Fibroblast of skin of back (primary cell): ENCODE data around the gene KRTAP8-1. TPM values are rescaled to one million over a fixed set of nuclear protein-coding genes. Genes with fewer than 3 reads are reported as not detected.
A peak's percentile ranks its signal among the peaks of the same experiment; 100 is the strongest.

Source experiments
- DNase-seq: peaks from one replicate; pipeline ENCODE4 v3.0.0-alpha.2; 2013
- polyA plus RNA-seq, 2 experiments: library from polyadenylated mRNA; unstranded; fragments of 120-200 nt; gene quantifications; one replicate each; pipeline ENCODE4 v1.2.1, GENCODE V29; 2013; ENCODE audit not compliant: insufficient read length in 2 of 2

The KRTAP8-1 gene, protein sequence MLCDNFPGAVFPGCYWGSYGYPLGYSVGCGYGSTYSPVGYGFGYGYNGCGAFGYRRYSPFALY
- not detected for polyA plus RNA-seq (2013, experiment 1 of 2; ENCODE audit: insufficient read length)
- not detected for polyA plus RNA-seq (2013, experiment 2 of 2; ENCODE audit: insufficient read length)

- no peak for DNase-seq
Measured at GRCh38 chr21:30813174-30813573, at the start of gene KRTAP8-1. Gene KRTAP8-1, minus strand, starts transcription at chr21:30813274. Its CDS starts 54 bp downstream, at chr21:30813220.

DNA sequence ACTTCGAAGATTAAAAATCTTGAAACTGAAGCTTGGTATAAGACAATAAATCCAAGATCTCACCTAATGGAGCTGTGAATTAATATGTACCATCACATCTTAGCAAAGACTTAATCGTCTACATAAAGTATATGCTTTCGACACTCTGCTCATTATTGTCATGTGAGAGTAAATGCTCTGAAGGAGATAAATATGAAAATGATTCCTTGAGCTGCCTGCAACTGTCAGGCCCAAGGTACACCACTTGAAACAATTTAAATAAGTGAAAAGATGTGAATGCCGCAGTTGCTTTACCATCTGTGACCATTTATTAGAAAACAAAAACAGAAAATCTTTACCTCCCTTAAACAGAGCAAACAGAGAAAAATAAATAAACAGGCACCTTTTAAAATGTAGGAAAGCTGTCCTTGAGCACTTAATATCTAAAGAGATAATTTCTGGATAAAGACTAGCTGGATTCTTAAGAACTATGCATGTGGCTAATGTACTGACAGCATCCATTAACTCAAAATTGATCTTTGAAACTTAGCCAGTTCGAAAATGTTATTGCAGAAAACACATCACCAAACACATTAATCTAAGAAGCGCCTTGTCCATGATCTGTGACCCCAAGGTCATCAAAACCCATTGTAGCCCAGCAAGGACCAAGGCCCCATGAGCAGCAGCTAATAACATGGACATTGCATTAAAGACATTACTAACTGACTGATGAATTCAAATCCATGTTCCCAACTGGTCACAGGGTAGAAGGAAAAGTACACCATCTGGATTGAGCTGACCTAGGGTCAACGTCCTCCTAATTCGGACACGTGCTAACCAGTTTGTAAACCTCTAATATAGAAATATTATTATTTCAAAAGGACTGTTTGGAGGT is 34.8 kb upstream of the KRTAP8-1 start:
- no peak for DNase-seq

DNA sequence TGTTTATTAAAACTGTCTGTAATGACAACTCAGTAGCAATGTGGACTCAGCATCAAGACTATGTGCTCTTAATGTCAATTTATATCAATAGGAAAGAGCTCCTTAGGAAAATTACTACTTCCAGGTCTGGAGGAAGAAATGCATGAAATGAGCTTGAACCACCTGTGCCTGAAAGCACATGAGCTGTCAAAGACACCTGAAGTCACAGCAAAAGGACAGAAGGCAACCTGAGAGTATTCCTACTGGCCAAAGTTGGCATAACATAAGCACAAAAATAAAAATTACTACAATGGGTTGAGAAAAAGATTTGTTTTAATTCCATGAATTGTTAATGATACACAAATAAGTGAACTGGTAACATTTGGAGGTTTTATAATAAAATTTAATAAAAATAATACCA is 29.9 kb upstream of the KRTAP8-1 start:
- DNase-seq: no peak

GRCh38 chr21:30839304-30839703 is 26.2 kb upstream of the KRTAP8-1 start:
- peak; percentile 22 for DNase-seq

DNA sequence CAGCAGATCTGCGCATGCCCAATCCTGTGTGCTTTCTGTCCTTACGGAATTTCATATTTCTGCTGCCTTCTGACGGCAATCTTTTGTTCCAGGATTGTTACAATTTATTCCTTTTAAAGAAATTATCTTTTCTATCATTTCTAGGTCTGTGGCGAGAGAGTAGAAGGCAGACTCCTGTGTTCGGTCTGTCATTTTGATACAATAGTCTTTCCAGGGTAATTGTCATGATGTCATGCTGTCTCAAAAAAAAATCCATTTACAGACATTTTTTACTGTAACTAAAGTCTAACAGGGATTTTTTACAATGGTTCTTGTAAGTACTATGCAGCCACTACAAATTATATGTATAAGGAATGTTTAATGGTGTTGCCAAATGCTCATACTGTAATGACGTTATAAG is 25.5 kb upstream of the KRTAP8-1 start:
- no peak for DNase-seq

- peak; percentile 12 for DNase-seq
Measured at GRCh38 chr21:30831194-30831765, 18.2 kb upstream of the KRTAP8-1 start.

GRCh38 chr21:30829659-30830058 is 16.6 kb upstream of the KRTAP8-1 start, which contains the start of gene KRTAP7-1:
Gene KRTAP7-1, minus strand, starts transcription at chr21:30829759. Its CDS starts 61 bp downstream, at chr21:30829698.
- DNase-seq: no peak

- no peak for DNase-seq
Measured at GRCh38 chr21:30818837-30819610, 6.0 kb upstream of the KRTAP8-1 start.

GRCh38 chr21:30800605-30801004 is 12.5 kb downstream of the KRTAP8-1 start:
- DNase-seq: no peak

- no peak for DNase-seq
Measured at GRCh38 chr21:30793581-30794314, 19.3 kb downstream of the KRTAP8-1 start.

- DNase-seq: no peak
Measured at GRCh38 chr21:30779249-30779648, 33.8 kb downstream of the KRTAP8-1 start.

- DNase-seq: no peak
Measured at GRCh38 chr21:30769724-30770431, 43.2 kb downstream of the KRTAP8-1 start.
